IPS DF 19.7 (cell line): Measurements from ENCODE around the gene PCDHGA10.
"Not testable (repeated sequence)": the region's sequence is repeated elsewhere in the genome, so short reads cannot be mapped to it uniquely, and the experiment has no call there.

Experiments
- DNase-seq: peaks from one replicate; pipeline ENCODE4 v3.0.0-alpha.2; 2013; ENCODE audit warnings: low read depth, low spot score

Gene PCDHGA10

DNA sequence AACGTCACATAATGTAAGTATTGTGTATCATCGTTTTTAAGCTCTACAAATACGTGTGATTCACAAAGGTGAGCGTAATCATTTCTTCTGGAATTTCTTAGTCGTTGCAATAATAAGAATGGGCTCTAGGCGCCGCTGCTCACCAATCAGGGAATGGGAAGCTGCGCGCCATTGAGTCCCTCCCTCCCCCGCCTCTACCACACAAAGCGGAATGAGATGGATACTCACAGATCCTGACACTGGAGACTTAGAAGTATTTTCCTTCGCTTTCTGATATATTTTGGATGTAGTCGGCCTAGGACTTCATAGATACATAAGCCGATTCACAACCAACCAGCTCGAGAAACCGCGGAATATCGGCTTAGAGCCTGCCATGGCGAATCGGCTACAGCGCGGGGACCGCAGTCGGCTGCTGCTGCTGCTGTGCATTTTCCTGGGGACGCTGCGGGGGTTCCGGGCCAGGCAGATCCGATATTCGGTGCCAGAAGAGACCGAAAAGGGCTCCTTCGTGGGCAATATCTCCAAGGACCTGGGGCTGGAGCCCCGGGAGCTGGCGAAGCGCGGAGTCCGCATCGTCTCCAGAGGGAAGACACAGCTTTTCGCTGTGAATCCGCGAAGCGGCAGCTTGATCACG, 8.2 kb downstream of the PCDHGA10 start, which contains the start of gene PCDHGA11:
PCDHGA11 (plus strand) TSS at position 197 of the 634 bp plus-strand sequence; CDS start at position 374, 177 bp downstream.
- DNase-seq, result no peak

DNA sequence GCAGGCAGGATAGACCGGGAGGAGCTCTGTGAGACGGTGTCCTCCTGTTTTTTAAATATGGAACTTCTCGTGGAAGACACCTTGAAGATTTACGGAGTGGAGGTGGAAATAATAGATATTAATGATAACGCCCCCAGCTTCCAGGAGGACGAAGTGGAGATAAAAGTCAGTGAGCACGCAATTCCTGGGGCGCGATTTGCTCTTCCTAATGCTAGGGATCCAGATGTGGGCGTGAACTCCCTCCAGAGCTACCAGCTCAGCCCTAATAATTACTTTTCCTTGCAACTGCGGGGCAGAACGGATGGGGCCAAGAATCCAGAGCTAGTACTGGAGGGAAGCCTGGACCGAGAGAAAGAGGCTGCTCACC, 8.7 kb downstream of the PCDHGA10 start:
- no peak for DNase-seq

DNA sequence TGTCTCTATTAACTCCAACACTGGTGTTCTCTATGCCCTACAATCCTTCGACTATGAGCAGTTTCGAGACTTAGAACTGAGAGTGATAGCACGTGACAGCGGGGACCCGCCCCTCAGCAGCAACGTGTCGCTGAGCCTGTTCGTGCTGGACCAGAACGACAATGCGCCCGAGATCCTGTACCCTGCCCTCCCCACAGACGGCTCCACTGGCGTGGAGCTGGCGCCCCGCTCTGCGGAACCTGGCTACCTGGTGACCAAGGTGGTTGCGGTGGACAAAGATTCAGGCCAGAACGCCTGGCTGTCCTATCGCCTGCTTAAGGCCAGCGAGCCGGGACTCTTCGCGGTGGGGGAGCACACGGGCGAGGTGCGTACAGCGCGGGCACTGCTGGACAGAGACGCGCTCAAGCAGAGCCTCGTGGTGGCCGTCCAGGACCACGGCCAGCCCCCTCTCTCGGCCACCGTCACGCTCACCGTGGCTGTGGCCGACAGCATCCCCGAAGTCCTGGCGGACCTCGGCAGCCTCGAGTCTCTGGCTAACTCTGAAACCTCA, 10.0 kb downstream of the PCDHGA10 start:
- no peak for DNase-seq

DNA sequence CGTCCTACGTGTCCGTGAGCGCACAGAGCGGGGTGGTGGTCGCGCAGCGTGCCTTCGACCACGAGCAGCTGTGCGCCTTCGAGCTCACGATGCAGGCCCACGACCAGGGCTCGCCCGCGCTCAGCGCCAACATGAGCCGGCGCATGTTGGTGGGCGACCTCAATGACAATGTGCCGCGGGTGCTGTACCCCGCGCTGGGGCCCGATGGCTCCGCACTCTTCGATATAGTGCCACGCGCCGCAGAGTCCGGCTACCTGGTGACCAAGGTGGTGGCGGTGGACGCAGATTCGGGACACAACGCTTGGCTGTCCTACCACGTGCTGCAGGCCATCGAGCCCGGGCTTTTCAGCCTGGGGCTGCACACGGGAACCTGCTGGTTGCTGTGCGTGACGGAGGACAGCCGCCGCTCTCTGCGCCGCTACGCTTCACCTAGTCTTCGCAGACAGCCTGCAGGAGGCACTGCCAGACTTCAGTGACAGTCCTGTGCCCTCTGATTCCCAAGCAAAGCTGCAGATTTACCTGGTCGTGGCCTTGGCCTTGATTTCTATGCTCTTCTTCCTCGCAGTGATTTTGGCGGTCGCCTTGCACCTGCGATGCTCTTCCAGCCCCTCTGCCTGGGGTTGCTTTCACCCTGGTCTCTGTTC, 15.1 kb downstream of the PCDHGA10 start:
- no peak for DNase-seq

DNA sequence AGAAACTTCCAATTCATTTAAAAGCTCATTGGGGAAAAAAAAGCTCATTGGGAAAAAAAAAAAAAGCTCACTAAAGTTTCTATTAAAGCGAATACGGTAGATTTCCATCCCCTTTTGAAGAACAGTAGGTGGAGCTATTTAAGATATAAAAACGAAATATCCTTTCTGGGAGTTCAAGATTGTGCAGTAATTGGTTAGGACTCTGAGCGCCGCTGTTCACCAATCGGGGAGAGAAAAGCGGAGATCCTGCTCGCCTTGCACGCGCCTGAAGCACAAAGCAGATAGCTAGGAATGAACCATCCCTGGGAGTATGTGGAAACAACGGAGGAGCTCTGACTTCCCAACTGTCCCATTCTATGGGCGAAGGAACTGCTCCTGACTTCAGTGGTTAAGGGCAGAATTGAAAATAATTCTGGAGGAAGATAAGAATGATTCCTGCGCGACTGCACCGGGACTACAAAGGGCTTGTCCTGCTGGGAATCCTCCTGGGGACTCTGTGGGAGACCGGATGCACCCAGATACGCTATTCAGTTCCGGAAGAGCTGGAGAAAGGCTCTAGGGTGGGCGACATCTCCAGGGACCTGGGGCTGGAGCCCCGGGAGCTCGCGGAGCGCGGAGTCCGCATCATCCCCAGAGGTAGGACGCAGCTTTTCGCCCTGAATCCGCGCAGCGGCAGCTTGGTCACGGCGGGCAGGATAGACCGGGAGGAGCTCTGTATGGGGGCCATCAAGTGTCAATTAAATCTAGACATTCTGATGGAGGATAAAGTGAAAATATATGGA, 17.7 kb downstream of the PCDHGA10 start, which contains the start of gene PCDHGA12:
PCDHGA12 (plus strand) TSS at position 176 of the 782 bp plus-strand sequence; CDS start at position 429, 253 bp downstream.
- no peak for DNase-seq

DNA sequence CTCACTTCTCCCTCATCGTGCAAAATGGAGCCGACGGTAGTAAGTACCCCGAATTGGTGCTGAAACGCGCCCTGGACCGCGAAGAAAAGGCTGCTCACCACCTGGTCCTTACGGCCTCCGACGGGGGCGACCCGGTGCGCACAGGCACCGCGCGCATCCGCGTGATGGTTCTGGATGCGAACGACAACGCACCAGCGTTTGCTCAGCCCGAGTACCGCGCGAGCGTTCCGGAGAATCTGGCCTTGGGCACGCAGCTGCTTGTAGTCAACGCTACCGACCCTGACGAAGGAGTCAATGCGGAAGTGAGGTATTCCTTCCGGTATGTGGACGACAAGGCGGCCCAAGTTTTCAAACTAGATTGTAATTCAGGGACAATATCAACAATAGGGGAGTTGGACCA, 18.5 kb downstream of the PCDHGA10 start:
- no peak for DNase-seq

DNA sequence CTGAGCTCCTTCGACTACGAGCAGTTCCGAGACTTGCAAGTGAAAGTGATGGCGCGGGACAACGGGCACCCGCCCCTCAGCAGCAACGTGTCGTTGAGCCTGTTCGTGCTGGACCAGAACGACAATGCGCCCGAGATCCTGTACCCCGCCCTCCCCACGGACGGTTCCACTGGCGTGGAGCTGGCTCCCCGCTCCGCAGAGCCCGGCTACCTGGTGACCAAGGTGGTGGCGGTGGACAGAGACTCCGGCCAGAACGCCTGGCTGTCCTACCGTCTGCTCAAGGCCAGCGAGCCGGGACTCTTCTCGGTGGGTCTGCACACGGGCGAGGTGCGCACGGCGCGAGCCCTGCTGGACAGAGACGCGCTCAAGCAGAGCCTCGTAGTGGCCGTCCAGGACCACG, 19.5 kb downstream of the PCDHGA10 start:
- not testable (repeated sequence) for DNase-seq

DNA sequence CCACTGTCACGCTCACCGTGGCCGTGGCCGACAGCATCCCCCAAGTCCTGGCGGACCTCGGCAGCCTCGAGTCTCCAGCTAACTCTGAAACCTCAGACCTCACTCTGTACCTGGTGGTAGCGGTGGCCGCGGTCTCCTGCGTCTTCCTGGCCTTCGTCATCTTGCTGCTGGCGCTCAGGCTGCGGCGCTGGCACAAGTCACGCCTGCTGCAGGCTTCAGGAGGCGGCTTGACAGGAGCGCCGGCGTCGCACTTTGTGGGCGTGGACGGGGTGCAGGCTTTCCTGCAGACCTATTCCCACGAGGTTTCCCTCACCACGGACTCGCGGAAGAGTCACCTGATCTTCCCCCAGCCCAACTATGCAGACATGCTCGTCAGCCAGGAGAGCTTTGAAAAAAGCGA, 19.9 kb downstream of the PCDHGA10 start:
- DNase-seq, result not testable (repeated sequence)

DNA sequence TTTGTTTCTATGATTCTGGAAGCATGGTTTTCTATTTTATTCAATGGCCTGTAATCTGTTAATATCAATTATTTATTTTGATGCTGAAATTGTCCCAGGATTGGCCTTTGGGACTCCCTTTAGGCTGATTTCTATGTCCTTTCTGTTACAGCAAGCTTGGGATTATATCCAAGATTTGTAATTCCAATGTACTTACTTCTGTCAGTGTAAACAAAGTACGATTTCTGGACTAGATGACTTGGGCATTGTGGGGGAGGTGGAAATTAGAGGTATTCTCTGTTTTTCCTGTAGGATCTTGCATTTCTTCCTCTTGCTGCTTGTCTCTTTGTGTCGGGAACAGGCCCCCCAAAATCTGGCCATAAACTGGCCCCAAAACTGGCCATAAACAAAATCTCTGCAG, 21.2 kb downstream of the PCDHGA10 start:
- no peak for DNase-seq

DNA sequence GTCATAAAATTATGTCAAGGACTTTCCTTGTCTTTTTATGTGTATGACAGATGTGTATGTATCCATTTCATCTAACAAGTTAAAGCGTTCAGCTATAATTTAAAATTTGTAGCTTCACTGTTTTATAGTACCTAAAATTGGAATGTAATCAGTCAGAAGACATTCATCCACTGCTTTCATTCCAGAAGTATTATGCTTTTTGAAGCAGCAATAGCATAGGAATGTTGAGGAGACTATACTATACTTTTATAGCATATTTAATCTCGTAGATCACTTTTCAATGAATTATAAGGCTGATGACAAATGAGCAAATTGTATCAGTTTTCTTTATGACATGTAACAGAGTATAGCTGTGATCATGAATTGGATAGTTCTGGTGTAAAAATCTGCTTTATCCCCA, 24.4 kb downstream of the PCDHGA10 start:
- DNase-seq, result no peak

DNA sequence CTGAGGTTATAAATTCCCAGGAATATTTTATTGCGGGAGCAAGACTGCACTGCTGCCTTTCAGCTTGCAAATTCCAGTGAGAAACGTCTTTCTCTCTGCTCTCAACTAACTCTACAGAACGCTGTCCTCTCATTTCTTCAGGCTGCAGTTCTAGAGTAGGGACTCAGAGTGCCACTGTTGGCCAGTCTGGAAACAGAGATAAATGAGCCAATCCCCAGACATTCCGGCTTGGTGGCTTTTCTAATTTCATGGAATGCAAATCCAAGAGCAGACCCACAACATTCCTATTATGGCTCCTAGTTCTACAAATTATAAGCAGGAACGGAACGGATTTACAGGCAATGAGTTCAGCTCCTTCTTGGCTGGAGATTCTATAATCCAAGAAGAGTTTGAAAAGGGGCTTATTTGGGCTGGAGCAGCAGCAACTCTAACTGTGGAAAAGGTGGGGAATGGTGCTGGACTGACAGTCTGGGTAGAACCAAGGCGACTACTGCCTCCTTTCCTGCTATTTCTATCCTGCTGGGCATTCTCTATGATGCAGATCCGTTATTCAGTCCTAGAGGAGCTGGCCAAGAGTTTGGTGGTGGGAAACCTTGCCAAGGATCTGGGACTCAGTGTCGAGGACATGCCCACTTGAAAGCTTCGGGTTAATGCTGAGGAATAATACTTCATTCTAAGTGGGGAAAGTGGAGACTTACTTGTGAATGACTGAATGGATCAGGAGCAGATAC, 26.8 kb downstream of the PCDHGA10 start:
- DNase-seq, result no peak

DNA sequence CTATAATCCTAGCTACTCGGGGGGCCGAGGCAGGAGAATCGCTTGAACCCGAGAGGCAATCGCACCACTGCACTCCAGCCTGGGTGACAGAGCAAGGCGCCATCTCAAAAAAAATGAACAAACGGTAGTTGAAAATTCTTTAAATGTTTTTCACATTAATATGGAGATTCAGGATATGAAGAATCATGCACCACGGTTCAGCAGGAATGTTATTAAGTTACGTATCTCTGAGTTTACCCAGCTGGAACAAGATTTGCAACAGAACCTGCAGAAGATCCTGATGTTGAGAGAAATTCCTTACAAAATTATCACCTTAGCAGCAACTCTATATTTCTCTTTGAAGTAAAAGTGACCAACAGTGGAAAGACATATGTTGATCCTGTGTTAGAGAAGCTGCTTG, 27.6 kb downstream of the PCDHGA10 start:
- DNase-seq, result no peak

DNA sequence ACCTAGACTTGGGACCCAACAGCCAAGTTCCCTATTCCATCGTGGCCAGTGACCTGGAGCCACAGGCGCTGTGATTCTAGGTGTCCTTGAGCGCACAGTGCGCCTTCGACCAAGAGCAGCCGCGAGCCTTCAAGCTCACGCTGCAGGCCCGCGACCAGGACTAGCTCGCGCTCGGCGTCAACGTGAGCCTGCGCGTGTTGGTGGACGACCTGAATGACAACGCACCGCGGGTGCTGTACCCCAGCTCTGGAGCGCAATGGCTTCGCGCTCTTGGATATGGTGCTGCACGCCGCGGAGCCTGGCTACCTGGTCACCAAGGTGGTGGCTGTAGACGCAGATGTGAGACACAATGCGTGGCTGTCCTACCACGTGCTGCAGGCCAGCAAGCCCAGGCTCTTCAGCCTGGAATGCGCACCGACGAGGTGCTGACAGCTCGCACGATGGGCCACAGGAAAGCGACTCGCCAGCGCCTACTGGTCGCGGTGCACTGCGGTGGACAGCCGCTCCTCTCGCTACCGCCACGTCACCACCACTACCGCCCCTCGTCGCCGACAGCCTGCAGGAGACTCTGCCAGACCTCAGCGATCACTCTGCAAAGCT, 28.9 kb downstream of the PCDHGA10 start:
- no peak for DNase-seq

DNA sequence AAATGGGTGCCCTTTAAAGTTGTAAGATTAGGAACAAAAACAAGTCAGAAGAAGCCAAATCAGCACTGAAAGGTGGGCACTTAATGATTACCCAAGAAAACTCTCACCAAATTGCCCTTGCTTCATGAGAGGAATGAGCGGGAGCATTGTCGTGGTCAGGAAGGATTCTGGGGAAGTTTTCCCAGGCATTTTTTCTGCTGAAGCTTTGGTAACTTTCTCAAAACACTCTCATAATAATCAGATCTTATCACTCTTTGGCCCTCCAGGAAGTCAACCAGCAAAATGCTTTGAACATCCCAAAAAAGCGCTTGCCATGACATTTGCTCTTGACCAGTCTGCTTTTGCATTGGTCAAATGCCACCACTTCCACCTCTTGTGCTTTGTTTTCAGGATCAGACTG, 52.6 kb downstream of the PCDHGA10 start:
- DNase-seq, result no peak
